ENCODE data around the gene SLC30A2. TPM values are rescaled to one million over a fixed set of nuclear protein-coding genes. Genes with fewer than 3 reads are reported as not detected.

SLC30A2 gene
- total and polyA plus RNA-seq, 2 of the 13 experiments (the other 11 are each of a cell fraction or from before 2014, with no cell fraction given), result not detected

- H3K9me3 ChIP-seq (ENCODE audit: low read length), result no peaks in the 10 kb centered on the region
- 0 out of 6 replicates have a peak overlapping the region, but pooled peaks of 1 of the 3 experiments have one; percentile 39 for H3K4me3 ChIP-seq (replicated peaks in 1 of 3; ENCODE audit: insufficient read depth in 1 of 3, low read depth in 2 of 3, low read length in 3 of 3)
- CTCF ChIA-PET (ENCODE audit: low intra/inter-chr PET ratio, low total read pairs), result no interaction called here
- in situ Hi-C loops (cut with HindIII; ENCODE audit: extremely low pct_ligation_motif_present, low pct_unique_long_range_greater_than_20kb) (no loop called here), intact Hi-C loops (cut with micrococcal nuclease; ENCODE audit: unreplicated experiment) (no loop called here)
- POLR2A ChIA-PET, result no interaction called here
- TF ChIP-seq HNRNPL (IDR thresholded peaks at IDR 0.05; ENCODE audit: low read depth, low read length), result 0 out of 2 replicates have a peak, but pooled peaks have one; percentile 37
- no peak for TF ChIP-seq HIVEP1 (CRISPR knock-in tag; IDR thresholded peaks at IDR 0.05)
- WGBS (ENCODE audit: low lambda C conversion rate), result 13% methylated on average over 3 of the region's 5 CpGs
- H3K79me2 ChIP-seq (ENCODE audit: insufficient read depth, low read length), result no peaks in the 10 kb centered on the region
- peaks cover 0 to 24% of the 10 kb centered on the region in 2 experiments; a peak in 4 of 5 replicates for H3K27me3 ChIP-seq (ENCODE audit: control insufficient read depth in 1 of 2, insufficient read depth in 2 of 2, low read length in 2 of 2)
- no peak overlapping the region for H2AFZ ChIP-seq (ENCODE audit: low read length)
- H3K9ac ChIP-seq (ENCODE audit: insufficient read depth, low read depth, low read length), result no peak overlapping the region
- BruUV-seq (replicated peaks), result no TSS peak
- DNase-seq (ENCODE audit: low spot score) (no peak), FAIRE-seq (no peak), ATAC-seq (no peak)
- no peaks in the 10 kb centered on the region for H3K36me3 ChIP-seq (replicated peaks in 1 of 2; ENCODE audit: control insufficient read depth in 1 of 2, insufficient read depth in 2 of 2, low read length in 2 of 2)
- H3K27ac ChIP-seq (ENCODE audit: extremely low read length, insufficient read depth, low read length), result no peak overlapping the region
- H3K4me1 ChIP-seq (ENCODE audit: insufficient read depth, low read length), result peaks cover 93% of the 10 kb centered on the region
- peak overlapping the region; percentile 68 for H3K4me2 ChIP-seq (ENCODE audit: low read depth, low read length)
- H4K20me1 ChIP-seq (ENCODE audit: insufficient read depth, low read length), result no peaks in the 10 kb centered on the region
Observed at GRCh38 chr1:26025060-26025459, 20.9 kb downstream of the SLC30A2 start.

GRCh38 chr1:26023826-26024225, 22.1 kb downstream of the SLC30A2 start:
- H3K4me2 ChIP-seq (ENCODE audit: low read depth, low read length), result peak overlapping the region; percentile 68
- H3K9ac ChIP-seq (ENCODE audit: insufficient read depth, low read depth, low read length), result no peak overlapping the region
- FAIRE-seq (no peak), ATAC-seq (no peak), DNase-seq (ENCODE audit: low spot score) (no peak)
- in situ Hi-C loops (cut with HindIII; ENCODE audit: extremely low pct_ligation_motif_present, low pct_unique_long_range_greater_than_20kb), result no loop called here
- no peaks in the 10 kb centered on the region for H4K20me1 ChIP-seq (ENCODE audit: insufficient read depth, low read length)
- no peaks in the 10 kb centered on the region for H3K36me3 ChIP-seq (replicated peaks in 1 of 2; ENCODE audit: control insufficient read depth in 1 of 2, insufficient read depth in 2 of 2, low read length in 2 of 2)
- peak overlapping the region in 1 of 3 experiments; percentile 39; a peak in 1 of 6 replicates for H3K4me3 ChIP-seq (replicated peaks in 1 of 3; ENCODE audit: insufficient read depth in 1 of 3, low read depth in 2 of 3, low read length in 3 of 3)
- peaks cover 93% of the 10 kb centered on the region for H3K4me1 ChIP-seq (ENCODE audit: insufficient read depth, low read length)
- CTCF ChIA-PET (ENCODE audit: low intra/inter-chr PET ratio, low total read pairs), result no interaction called here
- BruUV-seq (replicated peaks), result no TSS peak
- intact Hi-C loops (cut with micrococcal nuclease; ENCODE audit: unreplicated experiment), result no loop called here
- 65% methylated on average over 5 of the region's 5 CpGs for WGBS (ENCODE audit: low lambda C conversion rate)
- TF ChIP-seq HDAC6 (IDR thresholded peaks at IDR 0.05; ENCODE audit: low read depth, low read length) (no peak), ZNF556 (CRISPR knock-in tag; IDR thresholded peaks at IDR 0.05; ENCODE audit: borderline replicate concordance) (no peak), MLX (CRISPR knock-in tag; IDR thresholded peaks at IDR 0.05) (no peak), NAIF1 (CRISPR knock-in tag; IDR thresholded peaks at IDR 0.05; ENCODE audit: borderline replicate concordance) (no peak), ZNF3 (CRISPR knock-in tag; IDR thresholded peaks at IDR 0.05) (no peak), ZNF724P (CRISPR knock-in tag; IDR thresholded peaks at IDR 0.05; ENCODE audit: borderline replicate concordance) (no peak), ZNF775 (CRISPR knock-in tag; IDR thresholded peaks at IDR 0.05; ENCODE audit: borderline replicate concordance) (no peak), ETV5 (CRISPR knock-in tag; IDR thresholded peaks at IDR 0.05; ENCODE audit: borderline replicate concordance) (no peak), RFX3 (CRISPR knock-in tag; IDR thresholded peaks at IDR 0.05) (no peak)
- no peaks in the 10 kb centered on the region for H3K9me3 ChIP-seq (ENCODE audit: low read length)
- H2AFZ ChIP-seq (ENCODE audit: low read length), result no peak overlapping the region
- POLR2A ChIA-PET, result interaction anchor here (0.9 to 1.0 kb wide), 2 partner anchors 13 to 201 kb away, joined by 3 read pairs; no protein-coding TSS in a partner anchor
- H3K27ac ChIP-seq (ENCODE audit: extremely low read length, insufficient read depth, low read length), result no peak overlapping the region
- peaks cover 0 to 24% of the 10 kb centered on the region in 2 experiments; a peak in 4 of 5 replicates for H3K27me3 ChIP-seq (ENCODE audit: control insufficient read depth in 1 of 2, insufficient read depth in 2 of 2, low read length in 2 of 2)
- H3K79me2 ChIP-seq (ENCODE audit: insufficient read depth, low read length), result no peaks in the 10 kb centered on the region
